Activated CD4-positive, alpha-beta T cell treated with anti-CD3 and anti-CD28 coated beads, Interleukin-2, amount 50 U/mL, for 4 hours (primary cell): ENCODE measurements around the gene RIPPLY2.
"Not testable (repeated sequence)": the region's sequence is repeated elsewhere in the genome, so short reads cannot be mapped to it uniquely, and the experiment has no call there.

ENCODE experiments used
- DNase-seq, 2 experiments: peaks; one replicate each; pipeline ENCODE4 v3.0.0-alpha.2; 2020

Gene RIPPLY2

DNA sequence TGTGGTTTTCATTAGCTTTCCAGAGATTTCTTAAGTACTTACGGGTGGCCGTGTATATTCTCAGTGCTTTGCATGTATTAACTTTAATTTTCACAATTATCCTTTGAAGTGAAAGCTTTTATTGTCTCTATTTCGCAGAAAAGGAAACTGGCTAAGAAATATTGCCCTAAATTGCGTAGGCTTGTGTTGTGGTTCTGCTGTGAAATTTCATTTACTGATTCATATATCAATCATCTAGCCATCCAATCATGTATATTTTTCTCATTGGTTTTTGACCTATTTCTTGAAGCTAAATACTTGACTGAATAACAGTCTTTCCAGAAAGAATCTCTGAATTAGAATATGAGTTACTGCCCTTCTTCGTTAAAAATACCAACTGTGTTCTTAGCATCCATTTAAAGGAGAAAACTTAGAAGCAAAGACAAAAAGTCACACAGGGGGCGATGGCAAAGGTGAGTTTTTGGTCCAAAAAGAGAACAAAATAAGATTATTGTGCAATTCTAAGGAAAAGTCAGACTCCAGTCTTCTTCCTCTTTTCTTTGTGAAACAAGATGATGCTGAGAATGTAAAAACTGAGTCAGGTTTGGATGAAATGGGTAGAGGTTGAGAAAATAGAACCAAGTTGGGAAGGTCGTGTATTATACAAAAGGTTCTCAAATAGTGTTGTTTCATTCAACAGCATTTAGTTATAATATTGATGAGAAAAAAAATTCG lies 7.8 kb downstream of the RIPPLY2 start:
- no peak for DNase-seq

DNA sequence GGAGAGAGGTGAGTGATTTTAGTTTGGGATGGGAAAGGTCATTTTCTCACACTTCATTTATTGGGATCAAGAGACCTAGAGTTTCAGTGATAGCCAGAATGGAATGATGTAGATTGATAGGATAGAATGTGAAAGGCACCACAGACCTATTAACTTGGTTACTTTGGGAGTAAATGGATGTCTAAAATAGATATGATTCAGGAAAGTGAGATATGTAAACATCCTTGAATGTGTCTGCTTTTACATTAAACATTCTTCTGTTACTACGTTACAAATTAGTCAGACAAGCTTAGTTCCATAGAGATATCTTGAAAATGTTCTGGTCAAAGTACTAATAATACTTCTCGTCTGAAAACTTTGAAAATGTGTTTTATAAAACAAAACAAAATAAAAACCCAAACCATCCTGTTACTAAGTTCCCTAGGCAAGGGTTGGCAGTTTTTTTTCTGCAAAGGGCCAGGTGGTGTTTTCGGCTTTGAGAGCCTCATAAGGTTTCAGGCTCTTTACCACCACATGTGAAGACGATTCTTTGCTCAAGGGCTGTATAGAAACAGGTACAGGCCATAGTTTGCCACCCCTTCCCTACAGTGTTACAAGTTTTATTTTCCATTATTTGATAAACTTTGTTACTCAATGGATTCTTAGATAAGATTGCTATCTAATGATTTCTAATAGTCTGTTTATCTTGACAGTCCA lies 9.8 kb downstream of the RIPPLY2 start:
- DNase-seq, result no peak

DNA sequence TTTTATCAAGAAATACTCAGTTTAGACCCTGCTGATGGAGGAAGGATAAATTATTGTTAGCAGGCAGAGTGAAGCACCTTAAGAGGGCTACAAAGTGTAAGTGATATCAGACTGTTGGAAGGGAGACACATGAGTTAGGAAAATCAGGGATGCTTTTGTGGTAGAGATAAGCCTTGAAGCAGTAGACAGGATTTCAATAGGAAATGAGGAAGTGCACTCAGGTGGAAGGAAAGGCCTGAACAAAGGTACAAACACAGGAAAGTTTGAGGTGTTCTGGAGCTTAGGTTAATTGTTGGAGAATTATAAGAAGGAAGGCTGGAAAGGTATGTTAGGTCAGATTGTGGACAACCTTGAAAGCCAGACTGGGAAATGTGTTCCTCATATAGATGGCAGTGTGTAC lies 13.9 kb downstream of the RIPPLY2 start:
- no peak for DNase-seq

DNA sequence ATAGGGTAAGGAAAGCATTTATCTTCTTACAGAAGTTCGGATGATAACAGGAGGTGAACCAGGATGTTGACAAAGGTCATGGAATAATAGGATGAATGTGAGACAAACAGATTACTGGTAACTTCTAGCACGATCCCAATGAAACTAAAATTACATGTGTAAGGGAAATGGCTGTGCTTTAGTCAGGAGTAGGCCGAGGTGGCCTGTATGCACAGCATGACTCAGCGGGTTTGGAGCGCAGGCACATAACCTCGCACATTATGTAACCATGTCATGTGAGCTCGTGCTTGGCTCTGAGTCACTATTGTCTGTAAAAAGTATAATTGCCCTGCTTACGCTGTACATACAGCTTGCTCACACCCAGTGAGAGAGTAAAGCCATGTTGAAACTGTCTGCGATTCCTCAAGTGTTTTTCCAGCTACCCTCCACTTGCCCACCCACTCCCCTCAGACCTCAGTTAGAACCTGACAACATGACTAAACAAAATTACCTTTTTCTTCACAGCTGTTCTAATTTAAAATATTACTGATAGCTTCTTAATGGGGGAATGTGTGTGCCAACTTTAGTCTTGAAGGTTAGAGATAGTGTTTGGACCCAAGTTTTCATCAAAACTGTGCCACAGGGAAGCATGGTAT lies 14.5 kb downstream of the RIPPLY2 start:
- no peak for DNase-seq

DNA sequence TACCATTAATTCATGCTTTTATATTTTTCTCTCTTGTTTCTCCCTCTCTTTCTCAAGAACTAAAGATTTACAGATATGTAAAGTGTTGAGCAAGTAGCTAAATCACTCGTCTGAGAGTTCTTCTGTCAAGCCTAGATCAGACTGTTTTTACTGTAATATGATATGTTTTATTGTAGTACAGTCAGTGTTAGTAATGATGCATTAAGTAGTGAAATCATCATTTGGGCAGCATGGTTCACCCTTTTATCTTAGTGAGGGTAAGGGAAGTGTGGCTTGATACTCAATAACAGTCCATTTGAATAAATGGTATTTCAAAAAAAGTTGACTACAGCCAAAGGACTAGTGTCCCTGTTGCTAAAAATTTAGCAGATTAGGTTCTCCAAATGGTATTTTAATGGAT lies 15.5 kb downstream of the RIPPLY2 start:
- DNase-seq, result no peak

DNA sequence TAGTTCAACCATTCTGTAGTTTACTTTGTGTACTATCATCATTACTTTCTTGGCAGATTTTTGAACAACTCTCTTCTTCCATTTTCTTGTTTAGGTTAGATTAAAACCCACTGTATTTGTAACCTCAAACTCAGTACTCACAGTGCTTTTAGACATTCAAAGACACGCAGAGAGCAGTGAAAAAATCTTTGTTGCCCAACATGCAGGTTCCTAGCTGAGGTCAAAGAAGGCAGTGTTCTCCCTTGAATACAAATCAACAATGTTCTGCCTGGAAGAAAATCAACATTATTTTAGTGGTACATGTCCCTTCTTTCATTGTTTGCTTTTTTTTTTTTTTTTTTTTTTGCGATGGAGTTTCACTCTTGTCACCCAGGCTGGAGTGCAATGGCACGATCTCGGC lies 17.5 kb downstream of the RIPPLY2 start:
- DNase-seq, result no peak

DNA sequence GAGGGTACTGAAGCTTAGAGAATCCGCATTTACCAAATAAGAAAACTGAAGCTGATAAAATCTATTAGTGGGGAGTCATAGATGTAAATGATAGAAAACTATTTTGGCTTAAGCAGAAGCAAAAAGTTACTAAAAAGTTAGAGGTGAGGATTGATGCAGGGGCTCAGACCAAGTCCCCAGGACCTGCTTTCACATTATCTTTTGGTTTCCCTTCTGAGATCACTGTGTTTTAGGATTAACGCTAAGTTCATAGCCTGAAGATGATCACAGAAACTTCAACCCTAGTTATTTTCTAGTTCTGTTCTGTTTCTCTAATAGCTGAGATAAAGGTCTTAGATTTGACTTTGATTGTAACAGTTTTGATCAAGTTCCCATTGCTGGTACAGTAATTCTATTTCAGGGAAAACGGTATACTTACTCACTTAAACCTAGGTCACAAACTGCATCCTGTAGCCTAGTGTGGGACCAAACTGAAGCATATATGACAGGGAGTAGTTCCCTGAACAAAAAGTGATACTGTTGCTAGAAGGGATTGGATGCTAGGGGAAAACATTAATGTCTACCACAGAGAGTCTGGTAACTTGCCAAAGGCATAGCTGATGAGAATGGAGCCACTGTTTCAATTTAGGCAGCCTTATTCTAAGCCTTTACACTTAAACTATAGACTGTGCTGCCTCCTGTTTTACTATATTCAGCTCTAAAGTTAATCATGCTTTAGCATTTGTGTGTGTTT lies 19.4 kb downstream of the RIPPLY2 start:
- no peak for DNase-seq

DNA sequence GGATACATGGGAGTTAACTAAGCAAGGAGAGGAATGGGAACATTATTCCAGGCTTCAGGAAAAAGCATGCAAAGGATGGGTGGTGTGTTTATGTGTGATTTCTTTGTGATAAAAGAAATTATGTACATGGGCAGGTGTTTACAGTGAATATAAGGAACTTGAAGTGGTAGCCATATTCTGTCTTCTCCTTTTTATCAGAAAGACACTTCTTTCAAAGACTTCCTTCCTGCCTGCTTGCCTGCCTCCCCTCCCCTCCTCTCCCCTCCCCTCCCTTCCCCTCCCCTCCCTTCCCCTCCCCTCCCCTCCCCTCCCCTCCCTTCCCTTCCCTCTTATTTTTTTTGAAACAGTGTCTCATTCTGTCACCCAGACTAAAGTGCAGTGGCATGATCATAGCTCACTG lies 20.7 kb downstream of the RIPPLY2 start:
- no peak for DNase-seq

DNA sequence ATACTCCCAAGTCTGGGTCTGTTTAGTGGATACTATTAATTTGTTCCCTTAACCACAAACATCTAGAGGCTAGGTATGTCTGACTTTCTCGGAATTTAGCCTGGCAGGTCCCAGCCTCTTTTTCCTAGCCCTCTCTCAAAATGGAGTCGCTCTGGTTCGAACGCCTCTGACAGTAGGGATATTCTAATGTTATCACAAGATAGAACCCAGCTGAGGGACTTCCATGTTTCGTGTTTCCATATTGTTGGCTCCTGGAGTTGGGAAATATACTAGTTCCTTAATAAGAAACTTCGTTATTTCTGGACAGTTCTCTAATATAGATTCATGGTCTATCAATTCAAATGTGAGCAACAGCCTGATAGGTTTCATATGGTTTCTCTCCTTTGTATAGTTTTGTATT lies 22.7 kb downstream of the RIPPLY2 start:
- DNase-seq, result no peak

DNA sequence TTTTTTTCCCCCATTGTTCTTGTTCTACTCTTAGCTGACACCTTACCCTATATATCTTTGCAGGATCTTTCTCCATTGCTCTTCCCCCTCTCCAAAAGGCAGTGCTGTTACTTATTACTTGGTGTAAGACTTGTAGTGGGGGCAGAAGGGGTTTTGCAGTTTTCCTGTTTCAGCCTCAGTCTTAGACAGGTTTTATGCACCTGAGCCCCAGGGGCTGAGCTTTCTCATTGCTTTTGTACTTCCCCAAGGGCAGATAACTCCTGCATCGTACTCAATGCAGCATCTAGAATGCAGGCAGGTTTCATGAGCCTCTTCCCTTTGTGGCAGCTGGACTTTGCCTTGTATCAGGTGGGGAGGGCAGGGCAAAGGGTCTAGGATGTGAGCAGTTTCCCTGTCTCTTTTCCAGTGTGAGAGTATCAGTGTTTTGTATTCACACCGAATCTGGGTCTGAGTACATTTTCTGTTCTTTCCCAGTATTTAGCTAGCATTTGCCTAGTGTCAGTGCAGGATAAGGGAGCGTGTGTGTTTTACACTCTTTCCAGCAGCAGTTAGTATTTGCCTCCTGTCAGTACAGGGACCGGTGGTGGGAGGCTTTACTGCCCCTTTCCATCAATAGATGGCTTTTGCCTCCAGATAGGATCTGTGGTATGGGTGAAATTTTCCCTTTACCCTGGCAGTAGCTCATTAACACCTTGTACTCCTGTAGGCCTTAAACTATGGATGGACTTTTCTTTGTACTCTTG lies 25.9 kb downstream of the RIPPLY2 start:
- DNase-seq, result no peak

DNA sequence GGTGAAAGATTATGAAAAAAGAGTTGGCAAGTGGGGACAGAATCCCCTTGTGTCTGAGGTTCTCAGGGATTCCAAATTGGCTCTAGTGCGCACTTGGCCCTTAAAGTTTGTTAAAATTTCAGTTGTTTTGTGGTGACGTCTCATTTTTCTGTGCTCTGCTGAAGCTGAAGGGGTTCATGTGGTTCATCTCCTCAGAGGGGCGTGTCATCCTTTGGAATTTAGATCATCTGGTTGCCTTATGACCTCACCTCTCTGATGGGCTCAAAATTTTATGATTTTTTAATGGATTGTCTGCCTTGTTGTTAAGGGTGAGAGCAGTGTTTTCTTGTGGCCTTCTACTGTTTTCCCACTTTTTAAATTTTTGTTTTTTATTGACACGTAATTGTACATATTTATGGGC lies 26.6 kb downstream of the RIPPLY2 start:
- no peak for DNase-seq

DNA sequence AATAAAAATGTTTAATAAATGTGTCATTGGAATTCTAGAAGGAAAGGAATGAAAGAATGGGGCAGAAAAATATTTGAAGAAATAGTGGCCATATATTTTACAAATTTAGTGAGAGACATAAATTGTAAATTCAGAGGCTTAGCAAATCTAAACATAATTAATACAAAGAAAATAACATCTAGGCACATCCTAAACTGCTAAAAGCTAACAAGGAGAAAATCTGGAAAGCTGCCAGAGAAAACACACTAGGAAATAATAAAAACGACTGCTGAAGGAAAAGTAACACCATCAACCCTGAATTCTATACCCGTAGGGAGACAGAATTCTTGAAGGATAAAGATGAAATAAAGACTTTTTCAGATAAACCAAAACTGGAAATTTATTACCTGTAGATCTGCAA lies 30.1 kb downstream of the RIPPLY2 start:
- no peak for DNase-seq

DNA sequence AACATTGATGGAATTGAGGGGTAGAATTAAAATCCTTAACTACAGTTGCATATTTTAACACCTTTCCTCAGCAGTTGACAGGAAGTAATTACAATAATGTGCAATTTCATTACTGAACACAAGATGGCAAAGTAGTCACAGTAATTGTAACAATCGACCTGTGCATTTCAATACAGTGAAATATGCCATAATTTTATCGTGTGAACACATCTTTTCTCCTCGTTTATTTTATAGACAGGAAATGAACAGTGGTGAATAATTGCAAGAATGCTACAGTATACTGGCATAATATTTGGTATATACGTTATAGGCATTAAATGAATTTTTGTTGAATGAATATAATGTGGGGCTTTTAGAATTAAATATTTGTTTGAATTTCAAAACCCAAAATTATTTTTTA lies 31.4 kb downstream of the RIPPLY2 start:
- no peak for DNase-seq

DNA sequence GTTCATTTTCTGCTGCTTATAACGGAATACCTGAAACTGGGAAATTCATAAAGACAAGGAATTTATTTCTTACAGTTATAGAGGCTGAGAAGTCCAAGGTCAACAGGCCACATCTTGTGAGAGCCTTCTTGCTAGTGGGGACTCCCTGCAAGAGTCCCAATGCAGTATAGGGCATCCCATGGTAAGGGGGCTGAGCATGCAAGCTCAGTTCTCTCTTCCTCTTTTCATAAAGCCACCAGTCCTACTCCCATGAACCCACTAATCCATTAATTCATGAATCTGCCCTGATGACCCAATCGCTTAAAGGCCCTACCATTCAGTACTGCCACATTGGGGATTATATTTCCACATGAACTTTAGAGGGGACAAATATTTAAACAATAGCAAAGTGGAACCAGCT lies 32.8 kb downstream of the RIPPLY2 start:
- DNase-seq, result no peak

DNA sequence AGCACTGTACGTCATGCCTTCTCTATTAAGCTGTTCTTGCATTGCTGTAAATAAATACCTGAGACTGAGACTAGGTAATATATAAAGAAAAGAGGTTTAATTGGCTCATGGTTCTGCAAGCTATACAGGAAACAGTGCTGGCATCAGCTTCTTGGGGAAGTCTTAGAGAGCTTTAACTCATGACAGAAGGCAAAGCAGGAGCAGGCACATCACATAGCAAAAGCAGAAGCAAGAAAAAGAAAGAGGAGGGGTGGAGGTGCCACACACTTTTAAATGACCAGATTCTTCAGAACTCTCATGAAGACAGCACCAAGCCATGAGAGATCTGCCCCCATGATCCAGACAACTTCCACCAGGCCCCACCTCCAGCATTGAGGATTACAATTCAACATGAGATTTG lies 36.5 kb downstream of the RIPPLY2 start:
- DNase-seq, result no peak

DNA sequence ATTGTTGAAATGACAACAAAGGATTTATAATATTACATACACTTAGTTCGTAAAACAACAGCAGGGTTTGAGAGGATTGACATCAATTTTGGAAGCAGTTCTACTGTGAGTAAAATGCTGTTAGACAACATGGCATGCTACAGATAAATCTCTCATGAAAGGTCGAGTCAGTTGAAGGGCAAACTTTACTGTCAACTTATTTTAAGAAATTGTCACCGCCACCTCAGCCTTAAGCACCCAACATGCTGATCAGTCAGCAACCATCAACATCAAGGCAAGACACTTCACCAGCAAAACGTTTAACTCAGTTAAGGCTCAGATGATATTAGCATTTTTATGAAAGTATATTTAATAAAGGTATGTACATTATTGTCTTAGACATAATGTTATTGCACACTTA lies 37.4 kb downstream of the RIPPLY2 start:
- DNase-seq, result no peak

DNA sequence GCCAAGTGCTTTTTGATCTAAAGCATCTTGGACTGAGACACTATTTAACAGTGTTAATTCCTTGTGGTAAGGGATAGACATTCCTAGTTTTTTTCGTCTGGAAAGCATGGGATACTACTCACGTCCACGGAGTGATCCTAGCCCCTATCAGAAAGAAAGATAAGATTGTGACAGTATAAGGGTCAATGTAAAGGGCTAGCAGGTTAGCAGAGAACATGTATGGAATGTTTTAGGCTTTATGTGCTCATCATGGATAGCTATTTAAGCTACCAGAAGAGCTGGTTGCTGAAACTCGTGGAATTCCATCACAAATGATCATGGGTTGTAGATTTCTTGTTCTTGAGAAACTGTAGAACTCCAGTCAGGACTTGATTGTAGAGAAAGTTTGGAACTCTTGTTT lies 38.4 kb downstream of the RIPPLY2 start:
- DNase-seq, result no peak

DNA sequence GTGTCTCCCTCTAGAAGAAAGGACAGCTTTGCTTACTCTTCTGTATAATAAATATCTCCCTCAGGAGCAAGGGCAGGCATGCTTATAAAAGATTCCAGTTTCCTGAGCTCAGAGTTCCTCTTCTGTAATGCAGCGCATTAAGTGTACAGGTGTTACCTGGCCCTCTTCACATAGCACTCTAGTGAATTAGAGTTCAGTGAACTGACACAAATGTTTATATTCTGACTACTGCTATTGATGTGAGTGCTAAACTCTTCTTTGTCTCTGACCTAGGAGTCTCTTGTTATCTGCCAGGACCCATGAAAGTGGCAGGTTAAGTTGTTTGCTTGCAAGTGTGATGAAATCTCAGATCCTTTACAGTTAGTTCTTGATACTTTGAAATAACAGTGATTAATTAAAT lies 39.9 kb downstream of the RIPPLY2 start:
- no peak for DNase-seq

DNA sequence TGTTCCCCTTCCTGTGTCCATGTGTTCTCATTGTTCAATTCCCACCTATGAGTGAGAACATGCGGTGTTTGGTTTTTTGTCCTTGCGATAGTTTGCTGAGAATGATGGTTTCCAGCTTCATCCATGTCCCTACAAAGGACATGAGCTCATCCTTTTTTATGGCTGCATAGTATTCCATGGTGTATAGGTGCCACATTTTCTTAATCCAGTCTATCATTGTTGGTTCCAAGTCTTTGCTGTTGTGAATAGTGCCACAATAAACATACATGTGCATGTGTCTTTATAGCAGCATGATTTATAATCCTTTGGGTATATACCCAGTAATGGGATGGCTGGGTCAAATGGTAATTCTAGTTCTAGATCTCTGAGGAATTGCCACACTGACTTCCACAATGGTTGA lies 43.9 kb downstream of the RIPPLY2 start:
- DNase-seq, result not testable (repeated sequence)

DNA sequence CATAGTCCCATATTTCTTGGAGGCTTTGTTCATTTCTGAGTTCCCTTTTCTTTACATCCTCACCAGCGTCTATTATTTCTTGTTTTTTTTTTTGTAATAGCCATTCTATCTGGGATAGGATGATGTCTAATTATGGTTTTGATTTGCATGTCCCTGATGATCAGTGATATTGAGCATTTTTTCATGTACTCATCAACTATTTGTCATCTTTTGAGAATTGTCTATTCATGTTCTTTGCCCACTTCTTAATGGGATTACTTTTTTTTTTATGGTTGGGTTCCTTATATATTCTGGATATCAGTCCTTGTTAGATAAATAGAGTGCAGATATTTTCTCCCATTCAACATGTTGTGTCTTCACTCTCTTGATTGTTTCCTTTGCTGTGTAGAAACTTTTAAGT lies 48.5 kb downstream of the RIPPLY2 start:
- no peak for DNase-seq

DNA sequence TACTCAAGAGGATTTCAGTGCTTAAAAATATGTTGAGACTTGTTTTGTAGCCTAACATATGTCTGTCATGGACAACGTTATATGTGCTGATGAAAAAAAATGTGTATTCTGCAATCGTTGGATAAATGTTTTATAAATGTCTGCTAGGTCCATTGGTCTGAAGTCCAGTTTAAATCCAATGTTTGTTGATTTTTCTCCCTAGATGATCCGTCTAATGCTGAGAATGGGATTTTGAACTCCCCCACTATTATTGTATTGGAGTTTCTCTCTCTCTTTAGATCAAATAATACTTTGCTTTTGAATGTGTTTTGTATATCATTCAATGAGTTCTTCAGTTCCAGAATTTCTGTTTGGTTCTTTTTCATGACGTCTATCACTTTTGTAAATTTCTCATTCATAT lies 51.2 kb downstream of the RIPPLY2 start:
- no peak for DNase-seq

DNA sequence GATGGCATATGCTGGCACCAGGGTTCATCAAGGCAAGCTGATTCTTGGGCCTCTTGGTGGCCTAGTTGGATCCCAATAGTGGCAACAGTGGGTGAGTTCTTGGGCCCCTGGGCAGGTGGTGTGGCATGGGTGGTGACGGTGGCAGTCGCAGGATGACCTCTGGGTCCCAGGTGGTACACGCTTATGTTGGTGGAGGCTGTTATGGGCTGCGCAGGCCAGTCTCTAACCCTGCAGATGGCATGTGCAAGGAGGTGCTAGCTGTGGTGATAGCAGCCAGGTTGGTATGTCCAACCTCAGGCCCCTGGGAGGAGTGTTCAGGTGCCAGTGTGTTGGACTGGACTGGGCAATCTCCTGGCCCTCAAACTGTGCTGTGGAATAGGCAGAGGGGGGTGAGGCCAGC lies 52.5 kb downstream of the RIPPLY2 start:
- DNase-seq, result no peak
